ENCODE data around the gene ATP6V0A1. TPM values are rescaled to one million over a fixed set of nuclear protein-coding genes. Genes with fewer than 3 reads are reported as not detected.
"Not testable (repeated sequence)": the region's sequence is repeated elsewhere in the genome, so short reads cannot be mapped to it uniquely, and the experiment has no call there.

ATP6V0A1 gene
- total RNA-seq, 2 donors from 2014 or later: 45.2 to 53.1 TPM

DNA sequence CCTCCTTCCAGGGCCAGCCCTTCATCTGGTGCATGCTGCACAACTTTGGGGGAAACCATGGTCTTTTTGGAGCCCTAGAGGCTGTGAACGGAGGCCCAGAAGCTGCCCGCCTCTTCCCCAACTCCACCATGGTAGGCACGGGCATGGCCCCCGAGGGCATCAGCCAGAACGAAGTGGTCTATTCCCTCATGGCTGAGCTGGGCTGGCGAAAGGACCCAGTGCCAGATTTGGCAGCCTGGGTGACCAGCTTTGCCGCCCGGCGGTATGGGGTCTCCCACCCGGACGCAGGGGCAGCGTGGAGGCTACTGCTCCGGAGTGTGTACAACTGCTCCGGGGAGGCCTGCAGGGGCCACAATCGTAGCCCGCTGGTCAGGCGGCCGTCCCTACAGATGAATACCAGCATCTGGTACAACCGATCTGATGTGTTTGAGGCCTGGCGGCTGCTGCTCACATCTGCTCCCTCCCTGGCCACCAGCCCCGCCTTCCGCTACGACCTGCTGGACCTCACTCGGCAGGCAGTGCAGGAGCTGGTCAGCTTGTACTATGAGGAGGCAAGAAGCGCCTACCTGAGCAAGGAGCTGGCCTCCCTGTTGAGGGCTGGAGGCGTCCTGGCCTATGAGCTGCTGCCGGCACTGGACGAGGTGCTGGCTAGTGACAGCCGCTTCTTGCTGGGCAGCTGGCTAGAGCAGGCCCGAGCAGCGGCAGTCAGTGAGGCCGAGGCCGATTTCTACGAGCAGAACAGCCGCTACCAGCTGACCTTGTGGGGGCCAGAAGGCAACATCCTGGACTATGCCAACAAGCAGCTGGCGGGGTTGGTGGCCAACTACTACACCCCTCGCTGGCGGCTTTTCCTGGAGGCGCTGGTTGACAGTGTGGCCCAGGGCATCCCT lies 84.8 kb downstream of the ATP6V0A1 start:
- Histone ChIP-seq H3K27me3 (ENCODE audit: control insufficient read depth, insufficient read depth, low read length, poor library complexity, severe bottlenecking) (no peaks in the 10 kb centered on the region), H3K9me3 (ENCODE audit: control insufficient read depth, low read length) (no peaks in the 10 kb centered on the region), H3K36me3 (ENCODE audit: control insufficient read depth, insufficient read depth, low read length) (peaks cover 10% of the 10 kb centered on the region), H3K9ac (ENCODE audit: extremely low read depth, low read length, poor library complexity, severe bottlenecking) (no peak overlapping the region), H3K4me1 (ENCODE audit: control insufficient read depth, insufficient read depth, low read length) (no peaks in the 10 kb centered on the region), H3K4me3 (ENCODE audit: low read length) (no peak overlapping the region), H3K27ac (ENCODE audit: low read depth, low read length) (no peak overlapping the region)
- Mint-ChIP-seq H3K4me1 (no peaks in the 10 kb centered on the region), H3K4me3 (no peak overlapping the region), H3K27ac (no peak overlapping the region), H3K9me3 (no peaks in the 10 kb centered on the region), H3K27me3 (ENCODE audit: insufficient read depth) (no peaks in the 10 kb centered on the region), H3K36me3 (ENCODE audit: low read depth) (peaks cover 32% of the 10 kb centered on the region)
- 95% methylated on average over 25 to 39 of the region's 39 CpGs for WGBS, 2 experiments (ENCODE audit: insufficient coverage in 1 of 2, insufficient read length in 1 of 2)
- no peak for TF ChIP-seq CTCF (conservative IDR thresholded peaks at IDR 0.05)
- no peak for DNase-seq

- no peak overlapping the region for H3K27ac ChIP-seq (ENCODE audit: low read depth, low read length)
- no peaks in the 10 kb centered on the region for H3K4me1 ChIP-seq (ENCODE audit: control insufficient read depth, insufficient read depth, low read length)
- peaks cover 4% of the 10 kb centered on the region for H3K36me3 ChIP-seq (ENCODE audit: control insufficient read depth, insufficient read depth, low read length)
- H3K27ac Mint-ChIP-seq: no peak overlapping the region
- H3K4me3 Mint-ChIP-seq: no peak overlapping the region
- no peaks in the 10 kb centered on the region for H3K9me3 ChIP-seq (ENCODE audit: control insufficient read depth, low read length)
- DNase-seq: no peak
- peaks cover 23% of the 10 kb centered on the region for H3K36me3 Mint-ChIP-seq (ENCODE audit: low read depth)
- no peak for TF ChIP-seq CTCF (conservative IDR thresholded peaks at IDR 0.05)
- no peak overlapping the region for H3K4me3 ChIP-seq (ENCODE audit: low read length)
- WGBS, 2 experiments (ENCODE audit: insufficient coverage in 1 of 2, insufficient read length in 1 of 2): 75 to 79% methylated on average over 8 of the region's 8 CpGs
- peaks cover 5% of the 10 kb centered on the region for H3K4me1 Mint-ChIP-seq
- H3K27me3 ChIP-seq (ENCODE audit: control insufficient read depth, insufficient read depth, low read length, poor library complexity, severe bottlenecking): no peaks in the 10 kb centered on the region
- no peaks in the 10 kb centered on the region for H3K9me3 Mint-ChIP-seq
- no peaks in the 10 kb centered on the region for H3K27me3 Mint-ChIP-seq (ENCODE audit: insufficient read depth)
- H3K9ac ChIP-seq (ENCODE audit: extremely low read depth, low read length, poor library complexity, severe bottlenecking): no peak overlapping the region
Observed at GRCh38 chr17:42544874-42545283, 86.2 kb downstream of the ATP6V0A1 start.

GRCh38 chr17:42545755-42546505 lies 87.3 kb downstream of the ATP6V0A1 start:
- H3K36me3 Mint-ChIP-seq (ENCODE audit: low read depth): peaks cover 16% of the 10 kb centered on the region
- WGBS, 2 experiments (ENCODE audit: insufficient coverage in 1 of 2, insufficient read length in 1 of 2): 87 to 100% methylated on average over 2 to 6 of the region's 9 CpGs
- not testable (repeated sequence) for H3K9me3 ChIP-seq (ENCODE audit: control insufficient read depth, low read length); H3K36me3 ChIP-seq (ENCODE audit: control insufficient read depth, insufficient read depth, low read length); H3K4me1 ChIP-seq (ENCODE audit: control insufficient read depth, insufficient read depth, low read length); H3K4me1 Mint-ChIP-seq; H3K27me3 Mint-ChIP-seq (ENCODE audit: insufficient read depth); H3K27me3 ChIP-seq (ENCODE audit: control insufficient read depth, insufficient read depth, low read length, poor library complexity, severe bottlenecking); DNase-seq; H3K27ac Mint-ChIP-seq; H3K9me3 Mint-ChIP-seq; H3K9ac ChIP-seq (ENCODE audit: extremely low read depth, low read length, poor library complexity, severe bottlenecking); H3K4me3 Mint-ChIP-seq; H3K27ac ChIP-seq (ENCODE audit: low read depth, low read length); H3K4me3 ChIP-seq (ENCODE audit: low read length)
